ENCODE results near the gene SRC. TPM values are rescaled to one million over a fixed set of nuclear protein-coding genes. Genes with fewer than 3 reads are reported as not detected.

SRC gene
- total RNA-seq, 1 donor: 17.8 TPM

DNA sequence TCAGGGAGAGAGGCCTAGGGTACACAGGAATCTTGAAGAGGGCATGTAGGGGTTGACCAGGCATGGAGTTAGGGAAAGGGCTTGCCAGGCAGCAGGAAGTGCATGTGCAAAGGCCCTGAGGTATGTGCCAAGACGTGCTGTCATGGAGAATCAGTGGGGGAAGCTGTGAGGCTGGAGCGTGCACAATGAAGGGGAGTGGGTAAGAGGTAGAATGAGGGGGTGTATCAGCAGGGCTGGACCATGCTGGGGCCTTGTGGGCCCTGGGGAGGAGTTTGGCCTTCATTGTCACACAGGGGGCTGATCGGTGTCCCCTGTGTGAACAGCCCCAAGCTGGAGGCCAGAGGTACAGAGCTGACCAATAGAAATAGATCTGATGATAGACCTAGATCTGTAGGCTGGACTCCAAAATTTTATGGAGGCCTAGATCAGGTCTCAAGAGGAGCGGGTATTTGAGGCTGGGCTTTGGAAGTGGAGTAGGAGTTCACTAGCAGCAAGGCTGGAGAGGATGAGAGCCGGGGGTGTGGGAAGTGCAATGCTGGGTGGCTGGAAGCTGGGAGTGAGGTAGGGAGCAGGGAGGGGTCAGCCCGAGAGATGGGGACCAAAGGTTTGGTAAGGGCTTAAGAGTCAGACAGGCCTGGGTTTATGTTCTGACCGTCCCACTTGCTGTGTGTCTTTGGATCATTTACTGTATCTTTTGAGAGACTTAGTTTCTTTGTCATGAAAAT, 3.0 kb downstream of the SRC start:
- no peak for DNase-seq (ENCODE audit: low read depth in 2 of 3, low spot score in 2 of 3)

- no peak for DNase-seq (ENCODE audit: low read depth in 2 of 3, low spot score in 2 of 3)
These were observed 3.9 kb downstream of the SRC start for GRCh38 chr20:37349517-37350491.

DNA sequence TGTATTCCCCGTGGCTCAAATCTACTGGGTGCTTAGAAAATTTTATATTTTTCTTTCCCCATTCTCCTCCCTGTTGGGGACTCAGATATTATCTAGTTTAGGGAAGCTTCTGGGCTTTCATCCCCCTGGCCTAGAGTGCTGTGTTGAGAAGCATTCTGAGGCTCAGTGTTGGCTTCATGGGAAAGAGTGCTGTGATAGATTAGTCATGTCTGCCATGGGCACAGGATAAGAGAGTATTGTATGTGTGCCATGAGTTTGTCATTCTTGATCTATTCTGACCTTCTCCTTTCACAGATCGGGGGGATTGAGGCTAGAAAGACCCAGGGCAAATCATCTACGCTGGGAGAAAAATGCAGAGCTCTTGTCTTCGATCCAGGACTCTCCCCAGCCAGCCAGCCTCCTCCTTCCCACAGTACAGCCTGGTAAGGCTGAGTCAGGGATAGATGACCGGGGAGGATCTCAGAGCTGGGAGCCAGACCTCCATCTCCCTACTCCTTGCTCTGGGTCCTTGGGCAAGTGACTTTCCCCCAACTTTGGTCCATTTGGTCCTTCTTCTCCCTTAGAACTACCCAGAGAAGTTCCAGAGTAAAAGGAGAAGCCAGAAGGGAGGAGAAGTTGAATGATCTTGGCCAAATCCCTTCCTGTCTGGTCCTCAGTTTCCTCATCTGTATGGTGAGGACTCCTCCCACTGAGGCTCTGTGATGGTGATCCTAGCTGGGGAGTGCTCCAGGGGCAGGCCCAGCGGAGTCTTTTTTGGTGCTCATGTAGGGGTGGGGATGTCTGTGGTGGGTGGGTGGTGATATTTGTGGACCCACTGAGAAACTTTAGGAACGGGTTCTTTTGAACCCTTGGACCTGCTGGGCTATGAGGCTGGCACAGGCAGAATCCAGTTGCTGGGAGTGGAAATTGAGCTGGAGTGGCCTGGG, 5.0 kb downstream of the SRC start:
- no peak for DNase-seq (ENCODE audit: low read depth in 2 of 3, low spot score in 2 of 3)

- DNase-seq (ENCODE audit: low read depth in 2 of 3, low spot score in 2 of 3): no peak
These were observed 6.0 kb downstream of the SRC start for GRCh38 chr20:37351689-37352607.

DNA sequence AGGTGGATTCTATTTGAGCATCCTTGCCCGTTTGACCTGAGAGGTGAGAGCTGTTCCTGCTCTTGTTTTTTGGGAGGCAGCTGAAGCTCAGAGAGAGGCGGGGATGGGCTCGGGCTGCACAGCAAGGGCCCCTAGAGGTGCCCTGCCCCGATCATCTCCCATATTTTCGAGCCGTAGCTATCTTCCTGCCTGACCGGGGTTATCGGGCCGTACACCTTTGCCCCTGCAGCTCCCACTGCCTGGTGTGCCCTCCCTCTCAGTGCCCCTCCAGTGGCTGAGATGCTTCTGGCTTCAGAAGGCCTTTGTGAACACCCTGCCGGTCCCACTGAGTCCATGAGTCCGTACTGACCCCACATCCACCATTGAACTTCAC, 6.7 kb downstream of the SRC start:
- DNase-seq (ENCODE audit: low read depth in 2 of 3, low spot score in 2 of 3): no peak

DNA sequence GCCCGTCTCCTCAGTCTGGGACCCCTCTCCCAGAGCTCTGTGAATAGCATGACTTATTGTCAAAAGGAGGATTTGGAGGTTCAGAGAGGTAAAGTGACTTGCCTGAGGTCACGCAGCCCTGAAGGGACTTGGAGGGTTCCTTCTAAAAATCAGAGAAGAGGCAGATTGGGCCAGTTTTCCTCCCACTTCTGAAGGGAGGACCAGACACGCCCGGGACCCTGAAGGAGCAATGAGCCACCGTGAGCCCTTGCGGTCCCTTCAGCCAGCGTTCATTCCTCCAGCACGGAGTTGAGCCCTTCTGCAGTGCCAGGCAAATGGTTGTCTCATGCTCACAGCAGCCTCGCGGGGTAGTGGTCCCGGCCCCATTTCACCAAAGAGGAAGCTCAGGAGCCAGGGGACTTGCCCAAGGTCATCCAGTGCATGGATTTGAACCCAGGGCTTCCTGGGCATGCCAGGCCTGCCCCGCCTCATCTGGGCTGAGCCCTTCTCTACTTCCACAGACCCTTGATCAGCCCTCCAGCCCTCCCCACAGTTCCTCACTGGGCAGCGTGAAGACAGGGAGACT, 7.4 kb downstream of the SRC start:
- DNase-seq (ENCODE audit: low read depth in 2 of 3, low spot score in 2 of 3): no peak

DNA sequence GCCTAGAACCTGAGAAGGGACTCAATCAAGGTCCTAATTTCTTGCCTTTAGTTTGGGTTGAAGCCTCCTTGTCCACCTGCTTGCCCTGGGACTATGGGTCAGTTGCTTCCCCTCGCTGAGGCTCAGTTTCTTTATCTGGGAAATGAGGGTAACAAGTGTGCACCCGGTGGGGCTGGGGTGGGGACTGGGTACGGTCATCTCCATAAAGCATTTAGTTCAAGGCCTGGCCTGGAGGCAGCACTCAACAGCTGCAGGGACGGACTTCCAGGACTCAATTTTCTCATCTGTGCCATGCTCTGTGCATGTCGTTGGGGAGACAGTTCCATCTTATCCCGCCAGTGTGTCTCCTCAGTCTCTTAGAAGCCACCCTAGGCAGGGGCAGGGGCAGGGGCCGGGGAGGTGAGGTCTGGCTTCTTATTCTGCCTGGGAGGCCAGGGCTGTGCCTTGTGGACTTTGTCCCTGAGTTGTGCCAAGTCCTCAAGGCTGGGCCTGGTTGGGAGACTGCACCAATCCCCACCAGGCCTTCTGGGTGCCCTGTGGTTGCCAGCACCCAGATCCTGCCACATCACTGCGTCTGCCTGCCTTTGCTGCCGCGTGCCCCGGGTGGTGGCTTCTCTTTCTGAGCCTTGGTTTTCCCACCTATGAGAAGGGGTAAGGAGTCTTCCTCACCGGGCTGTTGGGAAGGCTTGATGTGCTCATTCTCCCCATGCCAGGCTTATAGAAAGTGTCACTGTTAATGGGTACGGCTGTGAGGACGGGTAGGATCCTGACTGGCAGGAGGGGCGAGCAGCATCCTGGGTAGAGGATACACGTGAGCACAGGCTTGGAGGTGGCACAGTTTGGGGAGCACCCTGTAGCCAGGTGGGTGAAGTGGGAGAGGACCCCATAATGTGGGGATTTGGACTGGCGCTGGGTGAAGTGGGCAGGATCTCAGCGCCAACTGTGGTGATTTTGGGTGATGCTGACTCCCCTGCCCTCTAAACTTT, 8.6 kb downstream of the SRC start:
- DNase-seq (ENCODE audit: low read depth in 2 of 3, low spot score in 2 of 3): no peak

DNA sequence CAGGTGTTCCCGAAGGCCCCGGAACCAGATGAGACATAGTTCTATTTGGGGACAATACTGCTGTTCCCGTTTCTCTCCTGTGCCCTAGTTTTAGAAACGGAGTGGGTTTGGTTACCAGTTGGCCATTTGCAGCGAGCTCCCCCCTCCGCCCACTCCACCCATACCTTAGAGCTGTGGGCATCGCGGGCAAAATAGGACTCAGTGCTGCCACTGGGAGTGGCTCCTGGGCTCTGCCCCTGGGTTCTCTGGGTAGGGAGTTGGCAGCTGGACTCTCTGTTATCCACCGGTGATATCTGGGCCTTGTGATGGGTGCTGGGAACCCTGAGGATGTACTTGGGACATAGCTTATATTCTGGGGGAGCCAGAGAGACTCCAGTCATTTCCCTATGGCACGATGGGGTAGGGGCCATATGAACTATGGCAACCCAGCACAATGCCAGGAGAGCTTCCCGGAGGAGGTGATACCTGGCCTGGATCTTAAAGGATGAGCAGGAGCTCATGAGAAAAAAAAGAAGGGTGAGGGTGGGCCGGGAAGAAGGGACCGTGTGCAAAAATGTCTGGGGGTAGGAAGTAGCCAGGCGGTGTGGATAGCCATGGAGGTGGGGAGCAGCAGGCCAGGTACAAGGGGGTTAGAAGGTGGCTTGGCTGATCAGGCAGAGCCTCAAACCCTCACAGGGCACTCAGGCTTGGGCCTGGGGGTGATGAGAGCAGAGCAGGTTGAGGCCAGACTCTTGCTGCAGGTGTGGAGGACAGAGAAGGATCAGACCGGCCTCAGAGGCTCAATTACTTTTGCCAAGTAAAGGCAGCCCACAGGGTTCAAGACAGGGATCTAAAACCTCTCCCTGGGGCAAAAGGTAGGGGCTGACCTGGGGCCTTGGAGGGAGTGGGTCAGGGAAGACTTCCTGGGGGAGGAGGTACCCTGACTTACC, 9.6 kb downstream of the SRC start:
- DNase-seq (ENCODE audit: low read depth in 2 of 3, low spot score in 2 of 3): no peak

- DNase-seq (ENCODE audit: low read depth in 2 of 3, low spot score in 2 of 3): peak in 1 of 3 donors; percentile 39
These were observed 10.4 kb downstream of the SRC start for GRCh38 chr20:37356387-37356786.

DNA sequence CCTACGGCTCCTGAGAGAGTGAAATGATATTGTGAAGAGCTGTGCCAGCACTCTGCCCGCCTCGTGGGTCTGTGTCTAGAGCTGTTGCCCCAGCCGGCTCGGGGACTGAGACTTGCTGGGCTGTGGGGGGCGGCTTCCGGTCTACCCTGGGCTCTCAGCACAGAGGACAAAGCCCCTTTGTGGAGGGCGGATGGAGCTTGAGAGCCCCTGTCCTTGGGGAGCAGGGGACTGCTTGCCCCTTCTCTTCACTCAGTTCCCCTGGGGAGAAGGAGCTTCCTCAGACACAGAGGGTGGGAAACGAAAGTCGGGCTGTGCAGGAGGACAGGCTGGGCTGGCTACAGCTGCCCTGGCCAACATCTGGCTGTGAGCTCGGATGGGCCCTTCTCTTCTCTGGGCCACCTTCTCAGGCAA, 11.0 kb downstream of the SRC start:
- DNase-seq (ENCODE audit: low read depth in 2 of 3, low spot score in 2 of 3): peak in 1 of 3 donors; percentile 23

- peak in 2 of 3 donors; percentile 67 to 93 for DNase-seq (ENCODE audit: low read depth in 2 of 3, low spot score in 2 of 3)
These were observed 11.8 kb downstream of the SRC start for GRCh38 chr20:37357481-37358365.

- DNase-seq (ENCODE audit: low read depth in 2 of 3, low spot score in 2 of 3): no peak
These were observed 12.6 kb downstream of the SRC start for GRCh38 chr20:37358366-37359150.

- no peak for DNase-seq (ENCODE audit: low read depth in 2 of 3, low spot score in 2 of 3)
These were observed 13.4 kb downstream of the SRC start for GRCh38 chr20:37359331-37359730.

GRCh38 chr20:37359836-37360235, 13.9 kb downstream of the SRC start:
- DNase-seq (ENCODE audit: low read depth in 2 of 3, low spot score in 2 of 3): no peak

DNA sequence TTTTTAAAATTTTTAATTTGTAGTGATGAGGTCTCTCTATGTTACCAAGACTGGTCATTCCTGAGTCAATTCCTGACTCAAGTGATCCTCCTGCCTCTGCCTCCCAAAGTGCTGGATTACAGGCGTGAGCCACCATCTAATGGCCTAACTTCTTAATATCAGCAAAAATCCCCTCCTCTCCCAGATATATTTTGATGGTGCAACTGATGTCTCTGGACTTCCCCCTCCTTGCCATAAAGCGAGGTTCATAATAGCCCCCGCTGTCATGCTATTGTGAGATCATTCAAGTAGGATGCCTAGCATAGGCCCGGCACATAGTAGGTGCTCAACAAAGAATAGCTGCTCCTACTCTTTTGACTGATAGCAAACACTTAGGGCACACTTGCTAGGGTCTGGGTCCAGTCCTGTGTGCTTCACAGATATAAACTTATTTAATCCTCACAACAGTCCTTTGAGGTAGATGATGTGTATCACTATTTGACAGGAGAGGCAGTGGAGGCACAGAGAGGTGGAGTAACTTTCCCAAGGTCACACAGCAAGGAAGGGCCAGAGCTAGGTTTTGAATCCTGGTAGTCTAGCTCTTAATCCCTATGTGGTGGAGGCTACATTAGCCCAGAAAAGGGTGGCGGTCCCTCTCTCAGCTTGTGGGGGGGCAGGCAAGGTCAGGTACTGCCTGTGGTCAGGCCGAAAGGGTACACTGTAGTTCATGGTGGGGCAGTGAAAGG, 14.6 kb downstream of the SRC start:
- DNase-seq (ENCODE audit: low read depth in 2 of 3, low spot score in 2 of 3): no peak
